NCI-H2107 treated with DMSO at 0.1 percent for 48 hours (cell line): ENCODE results near the gene PCDHB8.
"Not testable (repeated sequence)": the region's sequence is repeated elsewhere in the genome, so short reads cannot be mapped to it uniquely, and the experiment has no call there.

ENCODE experiments used
- DNase-seq: peaks from one replicate; lab custom pipeline; 2025; ENCODE audit not compliant: unreplicated experiment; lab: John Stamatoyannopoulos, UW

The PCDHB8 gene

DNA sequence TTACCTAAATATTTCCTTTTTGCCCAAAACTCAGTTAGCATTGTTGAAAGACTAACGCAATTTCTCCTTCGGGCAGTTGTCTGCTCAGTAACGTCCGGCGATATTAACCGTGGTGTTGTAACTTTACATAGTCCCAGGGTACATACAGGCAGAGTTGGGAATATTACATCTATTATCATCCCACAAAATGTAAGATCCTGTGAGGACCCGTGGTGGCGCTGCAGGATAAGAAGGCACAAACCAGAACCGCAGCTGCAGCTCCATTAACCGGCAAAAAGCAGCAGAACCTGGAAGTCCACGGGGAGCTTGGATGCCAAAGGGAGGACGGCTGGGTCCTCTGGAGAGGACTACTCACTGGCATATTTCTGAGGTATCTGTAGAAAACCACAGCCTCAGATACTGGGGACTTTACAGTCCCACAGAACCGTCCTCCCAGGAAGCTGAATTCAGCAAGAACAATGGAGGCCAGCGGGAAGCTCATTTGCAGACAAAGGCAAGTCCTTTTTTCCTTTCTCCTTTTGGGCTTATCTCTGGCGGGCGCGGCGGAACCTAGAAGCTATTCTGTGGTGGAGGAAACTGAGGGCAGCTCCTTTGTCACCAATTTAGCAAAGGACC is at the start of gene PCDHB8:
Gene PCDHB8, plus strand, starts transcription at position 214 of the 615 bp plus-strand sequence. Its CDS starts 245 bp downstream, at position 459.
- not testable (repeated sequence) for DNase-seq

DNA sequence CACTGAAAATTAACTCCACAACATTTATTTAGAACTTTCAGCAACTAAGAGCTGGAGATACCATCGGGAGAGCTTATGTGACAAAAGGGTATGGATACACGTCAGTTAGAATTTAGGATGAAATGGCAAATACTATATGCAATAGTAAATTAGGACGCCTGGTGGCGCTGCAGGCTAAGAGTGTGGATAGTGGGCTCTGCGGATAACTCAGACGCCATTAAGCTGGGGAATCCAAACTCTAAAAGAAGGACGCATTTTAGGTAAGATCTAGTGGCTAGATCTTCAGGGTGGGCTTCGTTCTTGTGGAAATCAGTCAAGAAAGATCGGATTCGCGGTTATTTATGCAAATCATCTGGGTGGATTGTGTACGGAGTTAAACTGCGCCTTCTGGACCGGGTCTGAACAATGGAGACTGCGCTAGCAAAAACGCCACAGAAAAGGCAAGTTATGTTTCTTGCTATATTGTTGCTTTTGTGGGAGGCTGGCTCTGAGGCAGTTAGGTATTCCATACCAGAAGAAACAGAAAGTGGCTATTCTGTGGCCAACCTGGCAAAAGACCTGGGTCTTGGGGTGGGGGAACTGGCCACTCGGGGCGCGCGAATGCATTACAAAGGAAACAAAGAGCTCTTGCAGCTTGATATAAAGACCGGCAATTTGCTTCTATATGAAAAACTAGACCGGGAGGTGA is 42.4 kb upstream of the PCDHB8 start, which contains the start of gene PCDHB5:
Gene PCDHB5, plus strand, starts transcription at position 177 of the 688 bp plus-strand sequence. Its CDS starts 229 bp downstream, at position 406.
- DNase-seq, result no peak

DNA sequence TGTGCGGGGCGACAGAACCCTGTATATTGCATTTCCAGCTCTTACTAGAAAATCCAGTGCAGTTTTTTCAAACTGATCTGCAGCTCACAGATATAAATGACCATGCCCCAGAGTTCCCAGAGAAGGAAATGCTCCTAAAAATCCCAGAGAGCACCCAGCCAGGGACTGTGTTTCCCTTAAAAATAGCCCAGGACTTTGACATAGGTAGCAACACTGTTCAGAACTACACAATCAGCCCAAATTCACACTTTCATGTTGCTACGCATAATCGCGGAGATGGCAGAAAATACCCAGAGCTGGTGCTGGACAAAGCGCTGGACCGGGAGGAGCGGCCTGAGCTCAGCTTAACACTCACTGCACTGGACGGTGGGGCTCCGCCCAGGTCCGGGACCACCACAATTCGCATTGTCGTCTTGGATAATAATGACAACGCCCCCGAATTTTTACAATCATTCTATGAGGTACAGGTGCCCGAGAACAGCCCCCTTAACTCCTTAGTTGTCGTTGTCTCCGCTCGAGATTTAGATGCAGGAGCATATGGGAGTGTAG is 41.8 kb upstream of the PCDHB8 start:
- no peak for DNase-seq

DNA sequence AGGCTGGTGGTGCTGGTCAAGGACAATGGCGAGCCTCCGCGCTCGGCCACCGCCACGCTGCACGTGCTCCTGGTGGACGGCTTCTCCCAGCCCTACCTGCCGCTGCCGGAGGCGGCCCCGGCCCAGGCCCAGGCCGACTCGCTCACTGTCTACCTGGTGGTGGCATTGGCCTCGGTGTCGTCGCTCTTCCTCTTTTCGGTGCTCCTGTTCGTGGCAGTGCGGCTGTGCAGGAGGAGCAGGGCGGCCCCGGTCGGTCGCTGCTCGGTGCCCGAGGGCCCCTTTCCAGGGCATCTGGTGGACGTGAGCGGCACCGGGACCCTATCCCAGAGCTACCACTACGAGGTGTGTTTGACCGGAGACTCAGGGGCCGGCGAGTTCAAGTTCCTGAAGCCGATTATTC is 40.2 kb upstream of the PCDHB8 start:
- DNase-seq, result not testable (repeated sequence)

DNA sequence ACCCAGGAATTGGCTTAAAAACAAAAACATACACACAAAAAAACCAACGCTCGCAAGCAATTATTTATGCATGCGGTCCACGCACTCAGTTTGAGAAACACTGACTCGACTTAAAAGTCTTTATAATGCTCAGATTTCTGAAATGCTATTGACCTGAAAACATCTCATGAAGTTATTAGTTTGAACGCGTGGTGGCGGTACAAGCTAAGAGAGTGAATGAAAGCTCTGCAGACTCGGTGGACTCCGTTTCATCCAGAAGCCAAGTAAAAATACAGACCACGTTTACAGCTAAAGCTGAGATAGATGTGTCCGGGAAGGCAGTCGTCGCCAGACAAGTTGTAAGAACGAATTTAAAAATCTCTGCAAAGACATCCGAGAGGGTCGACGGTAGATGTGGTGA is 27.8 kb upstream of the PCDHB8 start, which contains the start of gene PCDHB6:
Gene PCDHB6, plus strand, starts transcription at position 246 of the 400 bp plus-strand sequence. CDS start 201 bp downstream, outside the sequence.
- no peak for DNase-seq

DNA sequence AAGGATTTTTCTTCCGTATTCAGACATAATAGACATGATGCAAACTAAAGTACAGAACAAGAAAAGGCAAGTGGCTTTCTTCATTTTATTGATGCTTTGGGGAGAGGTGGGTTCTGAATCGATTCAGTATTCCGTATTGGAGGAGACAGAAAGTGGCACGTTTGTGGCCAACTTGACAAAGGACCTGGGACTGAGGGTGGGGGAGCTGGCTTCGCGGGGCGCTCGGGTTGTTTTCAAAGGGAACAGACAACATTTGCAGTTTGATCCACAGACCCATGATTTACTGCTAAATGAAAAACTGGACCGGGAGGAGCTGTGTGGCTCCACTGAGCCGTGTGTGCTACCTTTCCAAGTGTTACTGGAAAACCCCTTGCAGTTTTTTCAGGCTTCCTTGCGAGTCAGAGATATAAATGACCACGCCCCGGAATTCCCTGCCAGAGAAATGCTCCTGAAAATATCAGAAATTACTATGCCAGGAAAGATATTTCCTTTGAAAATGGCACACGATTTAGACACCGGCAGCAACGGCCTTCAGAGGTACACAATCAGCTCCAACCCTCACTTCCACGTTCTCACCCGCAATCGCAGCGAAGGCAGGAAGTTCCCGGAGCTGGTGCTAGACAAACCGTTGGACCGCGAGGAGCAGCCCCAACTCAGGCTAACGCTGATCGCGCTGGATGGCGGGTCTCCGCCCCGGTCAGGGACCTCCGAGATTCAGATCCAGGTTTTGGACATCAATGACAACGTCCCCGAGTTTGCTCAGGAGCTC is 27.2 kb upstream of the PCDHB8 start:
- no peak for DNase-seq

DNA sequence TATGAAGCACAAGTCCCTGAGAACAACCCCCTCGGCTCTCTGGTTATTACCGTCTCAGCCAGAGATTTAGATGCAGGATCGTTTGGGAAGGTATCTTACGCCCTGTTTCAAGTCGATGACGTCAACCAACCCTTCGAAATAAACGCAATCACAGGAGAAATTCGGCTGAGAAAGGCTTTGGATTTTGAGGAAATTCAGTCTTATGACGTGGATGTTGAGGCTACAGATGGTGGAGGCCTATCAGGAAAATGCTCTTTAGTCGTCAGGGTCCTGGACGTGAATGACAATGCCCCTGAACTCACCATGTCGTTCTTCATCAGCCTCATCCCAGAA is 26.6 kb upstream of the PCDHB8 start:
- DNase-seq, result no peak

DNA sequence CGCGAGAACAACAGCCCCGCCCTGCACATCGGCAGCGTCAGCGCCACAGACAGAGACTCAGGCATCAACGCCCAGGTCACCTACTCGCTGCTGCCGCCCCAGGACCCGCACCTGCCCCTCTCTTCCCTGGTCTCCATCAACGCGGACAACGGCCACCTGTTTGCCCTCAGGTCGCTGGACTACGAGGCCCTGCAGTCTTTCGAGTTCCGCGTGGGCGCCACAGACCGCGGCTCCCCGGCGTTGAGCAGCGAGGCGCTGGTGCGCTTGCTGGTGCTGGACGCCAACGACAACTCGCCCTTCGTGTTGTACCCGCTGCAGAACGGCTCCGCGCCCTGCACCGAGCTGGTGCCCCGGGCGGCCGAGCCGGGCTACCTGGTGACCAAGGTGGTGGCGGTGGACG is 26.0 kb upstream of the PCDHB8 start:
- not testable (repeated sequence) for DNase-seq

DNA sequence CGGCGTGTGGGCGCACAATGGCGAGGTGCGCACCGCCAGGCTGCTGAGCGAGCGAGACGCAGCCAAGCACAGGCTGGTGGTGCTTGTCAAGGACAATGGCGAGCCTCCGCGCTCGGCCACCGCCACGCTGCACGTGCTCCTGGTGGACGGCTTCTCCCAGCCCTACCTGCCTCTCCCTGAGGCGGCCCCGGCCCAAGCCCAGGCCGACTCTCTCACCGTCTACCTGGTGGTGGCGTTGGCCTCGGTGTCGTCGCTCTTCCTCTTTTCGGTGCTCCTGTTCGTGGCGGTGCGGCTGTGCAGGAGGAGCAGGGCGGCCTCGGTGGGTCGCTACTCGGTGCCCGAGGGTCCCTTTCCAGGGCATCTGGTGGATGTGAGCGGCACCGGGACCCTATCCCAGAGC is 25.5 kb upstream of the PCDHB8 start:
- DNase-seq, result not testable (repeated sequence)

DNA sequence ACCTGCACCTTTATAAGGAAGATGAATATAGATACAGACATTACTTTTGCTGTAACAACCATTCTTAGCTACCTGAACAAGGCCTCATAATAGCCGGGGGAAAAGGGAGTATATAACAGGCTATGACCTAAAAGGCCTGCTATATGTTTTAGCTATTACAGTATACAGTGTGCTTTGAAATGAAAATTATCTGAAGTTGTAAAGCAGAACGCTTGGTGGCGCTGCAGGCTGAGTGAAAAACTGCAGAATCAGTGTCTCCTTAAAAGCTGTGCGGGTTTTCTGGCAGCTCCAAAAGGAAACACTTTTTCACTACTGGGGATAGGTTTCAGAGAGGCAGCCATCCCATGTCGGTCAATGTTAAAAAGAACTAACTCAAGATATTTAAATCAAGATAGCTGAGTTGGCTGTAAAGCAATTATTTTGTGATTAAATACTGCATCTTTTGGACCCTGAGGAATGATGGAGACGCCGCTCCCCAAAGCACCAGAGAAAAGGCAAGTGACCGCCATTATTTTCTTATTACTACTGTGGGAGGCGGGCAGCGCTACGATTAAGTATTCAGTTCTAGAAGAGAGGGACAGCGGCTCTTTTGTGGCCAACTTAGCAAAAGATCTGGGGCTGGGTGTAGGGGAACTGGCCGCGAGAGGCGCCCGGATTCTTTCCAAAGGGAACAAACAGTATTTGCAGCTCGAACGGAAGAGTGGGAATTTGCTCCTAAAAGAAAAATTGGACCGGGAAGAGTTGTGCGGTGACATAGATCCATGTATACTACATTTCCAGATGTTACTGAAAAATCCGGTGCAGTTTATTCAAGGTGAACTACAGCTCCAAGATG is 21.8 kb upstream of the PCDHB8 start:
- DNase-seq, result no peak

DNA sequence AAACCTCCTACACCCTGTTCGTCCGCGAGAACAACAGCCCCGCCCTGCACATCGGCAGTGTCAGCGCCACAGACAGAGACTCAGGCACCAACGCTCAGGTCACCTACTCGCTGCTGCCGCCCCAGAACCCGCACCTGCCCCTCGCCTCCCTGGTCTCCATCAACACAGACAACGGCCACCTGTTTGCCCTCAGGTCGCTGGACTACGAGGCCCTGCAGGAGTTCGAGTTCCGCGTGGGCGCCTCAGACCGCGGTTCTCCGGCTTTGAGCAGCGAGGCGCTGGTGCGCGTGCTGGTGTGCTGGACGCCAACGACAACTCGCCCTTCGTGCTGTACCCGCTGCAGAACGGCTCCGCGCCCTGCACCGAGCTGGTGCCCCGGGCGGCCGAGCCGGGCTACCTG is 20.2 kb upstream of the PCDHB8 start:
- DNase-seq, result not testable (repeated sequence)

DNA sequence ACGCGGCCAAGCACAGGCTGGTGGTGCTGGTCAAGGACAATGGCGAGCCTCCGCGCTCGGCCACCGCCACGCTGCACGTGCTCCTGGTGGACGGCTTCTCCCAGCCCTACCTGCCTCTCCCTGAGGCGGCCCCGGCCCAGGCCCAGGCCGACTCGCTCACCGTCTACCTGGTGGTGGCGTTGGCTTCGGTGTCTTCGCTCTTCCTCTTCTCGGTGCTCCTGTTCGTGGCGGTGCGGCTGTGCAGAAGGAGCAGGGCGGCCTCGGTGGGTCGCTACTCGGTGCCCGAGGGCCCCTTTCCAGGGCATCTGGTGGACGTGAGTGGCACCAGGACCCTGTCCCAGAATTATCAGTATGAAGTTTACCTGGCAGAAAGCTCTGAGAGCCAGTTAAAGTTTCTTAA is 19.7 kb upstream of the PCDHB8 start:
- DNase-seq, result not testable (repeated sequence)

DNA sequence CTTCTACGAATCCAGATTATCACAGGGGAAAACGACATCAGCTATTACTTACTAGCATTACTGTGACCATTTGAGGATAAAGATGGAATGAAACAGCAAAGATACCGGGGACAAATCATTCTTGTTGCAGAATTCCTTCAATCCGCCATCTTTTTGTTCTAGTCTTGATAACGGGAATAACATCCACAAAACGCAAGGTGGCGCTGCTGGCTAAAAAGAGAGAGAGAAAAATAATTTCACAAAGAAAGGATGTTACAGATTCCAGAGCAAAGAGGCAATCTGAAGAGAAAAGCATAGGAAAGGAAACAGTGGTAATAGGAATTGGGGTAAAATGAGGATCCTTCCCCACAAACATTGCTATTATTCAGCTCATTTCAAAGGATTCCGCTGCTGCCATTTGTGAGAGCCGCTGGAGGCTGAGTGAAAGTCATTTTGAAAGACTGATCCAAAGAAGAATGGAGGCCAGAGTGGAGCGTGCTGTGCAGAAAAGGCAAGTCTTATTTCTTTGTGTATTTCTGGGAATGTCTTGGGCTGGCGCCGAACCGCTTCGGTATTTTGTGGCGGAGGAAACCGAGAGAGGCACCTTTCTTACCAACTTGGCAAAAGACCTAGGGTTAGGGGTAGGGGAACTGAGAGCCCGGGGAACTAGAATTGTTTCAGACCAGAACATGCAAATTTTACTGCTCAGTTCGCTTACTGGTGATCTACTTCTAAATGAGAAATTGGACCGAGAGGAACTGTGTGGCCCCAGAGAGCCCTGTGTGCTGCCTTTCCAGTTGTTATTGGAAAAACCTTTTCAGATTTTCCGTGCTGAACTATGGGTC is 5.0 kb upstream of the PCDHB8 start, which contains the start of gene PCDHB7:
Gene PCDHB7, plus strand, starts transcription at position 264 of the 824 bp plus-strand sequence. Its CDS starts 192 bp downstream, at position 456.
- no peak for DNase-seq

DNA sequence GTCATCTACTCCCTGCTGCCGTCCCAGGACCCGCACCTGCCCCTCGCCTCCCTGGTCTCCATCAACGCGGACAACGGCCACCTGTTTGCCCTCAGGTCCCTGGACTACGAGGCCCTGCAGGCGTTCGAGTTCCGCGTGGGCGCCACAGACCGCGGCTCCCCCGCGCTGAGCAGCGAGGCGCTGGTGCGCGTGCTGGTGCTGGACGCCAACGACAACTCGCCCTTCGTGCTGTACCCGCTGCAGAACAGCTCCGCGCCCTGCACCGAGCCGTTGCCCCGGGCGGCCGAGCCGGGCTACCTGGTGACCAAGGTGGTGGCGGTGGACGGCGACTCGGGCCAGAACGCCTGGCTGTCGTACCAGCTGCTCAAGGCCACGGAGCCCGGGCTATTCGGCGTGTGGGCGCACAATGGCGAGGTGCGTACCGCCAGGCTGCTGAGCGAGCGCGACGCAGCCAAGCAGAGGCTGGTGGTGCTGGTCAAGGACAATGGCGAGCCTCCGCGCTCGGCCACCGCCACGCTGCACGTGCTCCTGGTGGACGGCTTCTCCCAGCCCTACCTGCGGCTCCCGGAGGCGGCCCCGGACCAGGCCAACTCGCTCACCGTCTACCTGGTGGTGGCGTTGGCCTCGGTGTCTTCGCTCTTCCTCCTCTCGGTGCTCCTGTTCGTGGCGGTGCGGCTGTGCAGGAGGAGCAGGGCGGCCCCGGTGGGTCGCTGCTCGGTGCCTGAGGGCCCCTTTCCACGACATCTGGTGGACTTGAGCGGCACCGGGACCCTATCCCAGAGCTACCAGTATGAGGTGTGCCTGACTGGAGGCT is 3.1 kb upstream of the PCDHB8 start:
- not testable (repeated sequence) for DNase-seq

DNA sequence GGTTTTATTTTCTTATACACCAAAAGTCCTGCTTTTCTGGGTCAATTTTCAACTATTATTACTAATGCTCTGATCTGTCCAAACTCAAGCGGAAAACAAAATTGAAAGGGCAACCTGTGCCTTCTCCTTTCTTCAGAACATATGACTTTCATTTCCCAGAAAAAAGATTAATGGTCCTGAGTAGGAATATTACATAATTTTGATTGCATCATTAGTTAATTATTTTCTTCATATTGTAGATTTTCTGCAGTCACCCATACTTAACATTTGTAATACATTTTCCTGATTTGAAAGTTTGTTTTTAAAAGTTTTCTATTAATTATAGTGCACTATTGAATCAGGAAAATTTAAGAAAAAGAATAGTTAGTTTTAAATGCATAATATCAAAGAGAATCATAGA is 1.7 kb upstream of the PCDHB8 start:
- DNase-seq, result no peak

DNA sequence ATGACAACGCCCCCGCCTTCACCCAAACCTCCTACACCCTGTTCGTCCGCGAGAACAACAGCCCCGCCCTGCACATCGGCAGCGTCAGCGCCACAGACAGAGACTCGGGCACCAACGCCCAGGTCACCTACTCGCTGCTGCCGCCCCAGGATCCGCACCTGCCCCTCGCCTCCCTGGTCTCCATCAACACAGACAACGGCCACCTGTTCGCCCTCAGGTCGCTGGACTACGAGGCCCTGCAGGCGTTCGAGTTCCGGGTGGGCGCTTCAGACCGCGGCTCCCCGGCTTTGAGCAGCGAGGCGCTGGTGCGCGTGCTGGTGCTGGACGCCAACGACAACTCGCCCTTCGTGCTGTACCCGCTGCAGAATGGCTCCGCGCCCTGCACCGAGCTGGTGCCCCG is 1.8 kb downstream of the PCDHB8 start:
- DNase-seq, result not testable (repeated sequence)

DNA sequence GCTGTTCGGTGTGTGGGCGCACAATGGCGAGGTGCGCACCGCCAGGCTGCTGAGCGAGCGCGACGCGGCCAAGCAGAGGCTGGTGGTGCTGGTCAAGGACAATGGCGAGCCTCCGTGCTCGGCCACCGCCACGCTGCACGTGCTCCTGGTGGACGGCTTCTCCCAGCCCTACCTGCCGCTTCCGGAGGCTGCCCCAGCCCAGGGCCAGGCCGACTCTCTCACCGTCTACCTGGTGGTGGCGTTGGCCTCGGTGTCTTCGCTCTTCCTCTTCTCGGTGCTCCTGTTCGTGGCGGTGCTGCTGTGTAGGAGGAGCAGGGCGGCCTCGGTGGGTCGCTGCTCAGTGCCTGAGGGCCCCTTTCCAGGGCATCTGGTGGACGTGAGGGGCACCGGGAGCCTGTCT is 2.3 kb downstream of the PCDHB8 start:
- DNase-seq, result not testable (repeated sequence)

DNA sequence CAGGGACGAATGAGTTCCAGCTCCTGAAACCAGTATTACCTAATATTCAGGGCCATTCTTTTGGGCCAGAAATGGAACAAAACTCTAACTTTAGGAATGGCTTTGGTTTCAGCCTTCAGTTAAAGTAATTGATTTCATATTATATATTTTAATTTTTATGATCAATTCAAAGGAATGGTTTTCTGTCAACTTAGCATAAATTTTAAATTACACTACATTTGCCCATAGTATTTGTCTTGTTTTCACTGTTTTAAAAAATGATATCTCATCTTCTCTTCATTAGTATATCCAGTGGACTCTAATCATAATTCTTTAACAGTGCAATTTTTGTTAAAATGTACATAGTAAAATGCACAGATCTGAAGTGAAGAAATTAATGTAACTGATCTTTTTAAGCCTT is 2.7 kb downstream of the PCDHB8 start:
- no peak for DNase-seq

DNA sequence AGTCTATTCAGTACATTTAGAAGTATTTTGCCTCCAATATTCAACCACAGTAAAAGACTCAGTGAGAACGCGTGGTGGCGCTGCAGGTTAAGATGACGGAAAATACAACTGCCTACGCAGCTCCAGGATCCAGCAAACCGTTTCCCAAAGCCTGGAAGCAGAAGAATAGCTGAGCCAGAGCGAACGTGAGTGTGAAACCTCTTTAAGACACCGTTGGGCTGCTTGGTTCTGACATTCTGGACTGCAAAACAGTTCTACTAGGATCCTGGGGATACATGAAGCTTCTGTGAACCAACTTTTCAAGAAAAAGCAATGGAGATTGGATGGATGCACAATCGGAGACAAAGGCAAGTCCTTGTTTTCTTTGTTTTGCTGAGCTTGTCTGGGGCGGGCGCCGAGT is 4.7 kb downstream of the PCDHB8 start, which contains the start of gene PCDHB16:
Gene PCDHB16, plus strand, starts transcription at position 140 of the 400 bp plus-strand sequence. Its CDS starts 173 bp downstream, at position 313.
- no peak for DNase-seq
